IPS DF 4.7 (cell line): Measurements from ENCODE around the gene AFTPH.

Source experiments
- DNase-seq: peaks from one replicate; pipeline ENCODE4 v3.0.0-alpha.2; 2013; ENCODE audit warnings: low spot score; ENCODE audit errors: extremely low read depth

The AFTPH gene

DNA sequence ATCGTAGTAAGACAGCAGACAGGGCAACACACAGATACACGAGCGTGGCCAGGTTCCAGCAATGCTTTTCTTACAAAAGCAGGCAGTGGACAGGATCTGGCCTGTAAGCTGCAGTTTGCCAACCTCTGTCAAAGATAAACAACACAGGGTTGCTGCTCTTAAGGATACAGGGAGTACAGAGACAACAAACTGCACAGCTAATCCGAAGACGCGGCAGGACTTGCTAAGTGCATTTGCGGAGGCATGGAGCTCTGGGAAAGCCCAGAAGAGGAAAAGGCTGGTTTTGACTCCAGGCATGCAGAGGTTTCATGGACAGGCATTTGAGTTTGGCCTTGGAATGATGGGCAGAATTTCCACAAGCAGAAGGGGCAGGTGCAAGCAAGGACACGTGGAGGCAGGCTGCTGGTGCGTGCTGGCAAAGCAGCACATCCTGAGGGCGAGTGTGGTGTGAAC lies 105.2 kb downstream of the AFTPH start:
- DNase-seq = no peak

DNA sequence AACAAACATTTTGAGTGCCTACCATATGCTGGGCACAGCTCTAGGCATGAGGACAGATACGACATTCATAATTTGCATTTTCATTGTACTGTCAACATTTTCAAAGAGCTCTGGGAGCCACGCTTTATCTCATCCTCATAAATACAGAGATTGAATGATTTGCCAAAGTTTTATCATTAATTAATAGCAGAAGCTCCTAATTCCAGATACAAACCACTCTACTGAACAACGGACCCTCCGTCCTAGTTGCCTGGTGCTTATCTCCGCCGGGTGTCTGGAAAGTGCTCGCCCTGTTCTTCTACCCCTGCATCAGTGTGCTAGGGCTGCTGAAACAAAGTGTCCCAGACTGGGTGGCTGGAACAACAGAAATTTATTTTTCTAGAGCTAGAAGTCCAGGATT lies 105.7 kb downstream of the AFTPH start:
- DNase-seq = no peak

DNA sequence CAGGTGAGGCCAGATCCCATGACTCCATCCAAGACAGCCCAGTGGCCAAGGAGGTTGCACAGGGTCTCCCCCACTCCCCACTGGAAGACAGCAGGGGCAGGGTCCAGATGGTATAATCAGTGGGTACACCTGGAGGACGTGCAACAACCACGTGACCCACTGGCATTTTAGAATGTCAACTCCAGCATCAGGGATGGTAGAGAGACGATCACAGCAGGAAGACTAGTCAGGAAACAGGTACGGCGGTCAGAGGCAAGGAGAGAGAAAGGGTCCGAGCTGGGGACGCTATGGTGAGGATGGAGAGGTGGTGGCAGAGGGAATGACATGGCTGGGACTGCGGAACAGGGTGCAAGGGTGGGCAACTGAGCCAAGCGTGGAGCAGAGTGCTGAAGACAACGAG lies 106.6 kb downstream of the AFTPH start:
- no peak for DNase-seq

DNA sequence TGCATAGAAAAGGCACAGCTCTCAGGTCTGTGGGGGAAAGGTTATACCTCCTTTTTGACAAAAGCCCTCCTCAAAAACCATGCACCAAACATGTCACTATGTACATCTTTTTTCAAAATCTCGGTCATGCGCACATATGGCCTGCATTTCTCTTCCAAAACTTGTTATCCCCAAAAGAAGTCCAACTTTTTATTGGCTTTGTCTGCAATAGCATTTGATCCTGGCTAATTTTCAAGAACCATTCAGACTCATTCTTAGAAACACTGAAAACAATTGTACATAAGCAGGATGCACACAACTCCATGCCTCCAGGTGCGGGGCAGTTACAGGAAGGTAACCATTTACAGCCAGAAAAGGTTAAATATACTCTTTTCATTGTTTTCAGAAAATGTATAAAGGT lies 107.6 kb downstream of the AFTPH start:
- DNase-seq = no peak

DNA sequence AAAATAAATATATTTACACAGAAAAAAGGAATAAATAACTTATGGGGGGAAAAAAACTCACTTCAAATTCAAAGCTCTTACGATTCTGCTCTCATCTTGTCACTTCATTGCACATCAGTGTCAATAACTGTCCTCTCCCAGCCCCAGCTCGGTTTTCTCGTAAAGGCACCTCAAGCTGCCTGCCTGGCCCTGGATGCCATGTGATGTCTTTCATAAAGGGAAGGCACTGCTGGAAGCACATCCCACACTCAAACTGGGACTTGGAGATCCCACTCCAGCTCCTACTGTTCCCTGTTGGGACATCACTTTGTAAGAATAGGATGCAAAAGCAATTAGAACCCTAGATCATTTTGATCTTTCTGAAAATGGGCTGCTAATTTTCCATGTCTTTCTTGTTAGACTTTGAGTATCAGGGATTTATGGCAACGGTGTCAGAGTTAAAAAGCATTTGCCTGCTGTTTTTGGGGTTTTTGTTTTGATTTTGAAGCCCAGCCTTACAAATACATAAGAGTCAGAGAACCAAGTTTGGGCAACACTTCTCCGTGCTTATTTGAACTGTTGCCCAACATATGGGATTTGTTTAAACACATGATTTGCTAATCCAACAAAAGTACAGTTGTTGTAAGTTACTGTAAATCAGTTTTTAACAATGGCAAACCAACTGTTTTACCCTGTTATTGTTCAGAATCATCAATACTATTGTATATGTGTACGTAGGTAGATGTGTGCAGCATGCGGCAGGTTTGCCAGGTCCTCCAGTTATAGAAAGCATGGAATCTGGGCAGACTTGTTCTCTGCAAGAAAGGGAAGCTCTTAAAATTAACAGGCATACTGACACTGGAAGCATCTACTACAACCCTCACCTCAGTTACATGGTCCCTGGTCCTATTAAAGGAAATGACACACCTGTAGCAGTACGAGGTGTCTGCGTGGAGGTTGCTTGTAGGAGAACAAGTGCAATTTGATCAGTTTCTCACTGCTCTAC lies 109.0 kb downstream of the AFTPH start:
- no peak for DNase-seq

DNA sequence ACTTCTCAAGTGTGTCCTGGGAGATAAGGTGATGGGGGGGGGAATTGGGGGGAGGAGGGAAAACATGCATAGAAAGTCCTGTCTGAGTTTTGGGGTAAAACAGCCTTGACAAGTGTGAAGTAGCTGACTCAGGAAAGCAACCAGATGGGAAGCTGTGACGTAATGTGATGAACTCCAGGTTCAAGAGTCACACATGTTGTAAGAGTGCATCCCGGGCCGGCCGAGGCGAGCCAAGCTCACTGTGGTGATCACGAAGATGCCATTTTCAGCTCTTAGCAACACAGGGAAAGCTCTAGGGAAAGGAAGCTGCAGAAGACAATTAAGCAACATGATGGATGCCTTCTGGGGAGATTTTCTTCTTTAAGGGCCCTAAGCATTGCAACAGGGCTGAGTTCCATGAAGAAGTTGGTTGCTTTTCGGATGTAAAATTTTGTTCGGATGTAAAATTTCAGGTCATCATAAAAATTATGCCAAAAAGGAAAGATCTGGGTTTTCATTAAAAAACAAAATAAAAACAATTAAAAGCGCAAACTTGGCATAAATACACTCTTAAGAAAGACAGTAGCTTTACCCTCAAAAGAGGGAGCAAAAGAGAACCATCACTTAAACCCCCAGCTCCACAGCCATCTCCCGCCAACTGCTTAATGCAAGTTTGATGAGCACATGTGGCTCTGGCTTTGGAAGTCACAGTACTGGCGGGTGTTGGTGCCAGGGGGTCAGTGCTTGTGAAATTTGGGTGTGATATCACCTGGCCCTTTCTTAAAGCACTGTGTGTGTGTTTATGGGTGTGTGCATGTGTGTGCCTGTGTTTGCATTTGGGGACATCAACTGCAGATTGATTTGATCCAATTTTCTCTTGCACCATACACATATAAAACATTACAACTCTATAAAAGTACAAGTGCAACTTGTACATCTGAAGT lies 110.5 kb downstream of the AFTPH start:
- no peak for DNase-seq

DNA sequence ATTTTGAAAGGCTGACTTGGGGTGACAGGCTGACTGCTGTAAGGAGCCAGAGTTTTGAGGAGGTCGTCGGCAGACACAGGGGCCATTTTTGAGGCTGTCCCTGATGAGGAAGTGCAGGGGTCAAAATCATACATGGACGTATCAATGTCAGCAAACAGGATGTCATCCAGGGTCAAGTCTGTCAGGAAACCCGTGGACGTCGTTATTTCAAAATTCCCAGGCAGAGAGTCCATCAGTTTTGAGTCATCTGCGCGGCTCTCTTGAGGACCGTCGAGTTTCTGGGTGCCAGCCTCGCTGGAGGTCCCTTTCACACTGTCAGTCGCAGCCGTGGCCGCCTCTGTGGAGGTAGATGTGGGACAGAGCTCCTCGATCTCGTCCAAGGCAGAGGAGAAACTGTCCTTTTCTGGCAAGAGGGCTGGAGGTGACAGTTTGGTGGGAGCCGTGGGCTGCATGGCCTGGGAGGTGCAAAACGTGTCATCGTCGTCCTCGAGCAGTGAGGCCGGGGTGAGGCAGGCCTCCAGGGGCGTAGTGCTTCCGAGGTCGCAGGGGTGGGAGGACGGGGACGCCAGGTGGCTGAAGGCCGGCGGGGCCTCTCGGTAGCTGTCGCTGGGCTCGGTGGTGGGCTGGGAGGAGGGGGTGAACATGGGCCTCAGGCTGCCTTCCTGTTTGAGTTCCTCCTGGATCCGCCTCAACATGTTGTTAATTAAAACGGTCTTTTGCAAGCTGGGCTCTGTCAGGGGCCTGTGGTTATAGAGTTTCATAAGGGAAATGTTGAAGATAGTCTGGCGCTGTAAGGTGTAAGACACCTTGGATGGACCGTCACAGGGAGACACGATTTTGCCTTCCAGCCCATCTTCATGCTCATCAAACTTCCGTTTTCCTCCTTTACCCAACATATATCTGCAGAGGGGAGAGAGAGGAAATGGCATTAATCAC lies 112.1 kb downstream of the AFTPH start:
- DNase-seq = no peak

DNA sequence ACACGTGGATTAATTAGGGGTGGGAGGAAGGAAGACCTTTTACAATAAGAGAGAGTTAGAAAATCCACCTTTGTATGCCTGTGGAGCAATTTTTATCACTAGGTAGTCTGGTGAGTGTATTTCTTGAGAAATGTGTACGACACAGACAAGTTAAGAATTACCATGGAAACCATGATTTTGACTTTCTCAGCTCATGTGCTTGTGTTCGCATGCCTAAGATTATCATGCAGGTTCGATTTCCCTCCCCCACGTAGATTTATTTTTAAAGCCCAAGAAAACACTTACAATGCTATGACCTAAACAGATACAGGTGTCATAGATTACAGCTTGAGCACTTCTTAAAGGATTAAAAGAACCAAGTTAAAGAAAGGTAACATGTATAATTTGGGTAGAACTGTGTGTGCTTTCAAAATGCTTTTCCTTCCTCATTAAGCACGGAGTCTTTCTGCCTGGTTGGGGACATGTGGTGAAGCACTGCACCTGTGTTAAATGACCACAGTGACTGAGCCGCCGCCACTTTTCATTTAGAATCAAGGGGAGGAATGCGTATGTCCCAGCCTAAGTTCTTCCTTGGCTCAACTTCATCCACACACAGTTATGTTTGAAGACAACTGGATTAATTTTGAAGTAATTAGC lies 113.0 kb downstream of the AFTPH start:
- no peak for DNase-seq

DNA sequence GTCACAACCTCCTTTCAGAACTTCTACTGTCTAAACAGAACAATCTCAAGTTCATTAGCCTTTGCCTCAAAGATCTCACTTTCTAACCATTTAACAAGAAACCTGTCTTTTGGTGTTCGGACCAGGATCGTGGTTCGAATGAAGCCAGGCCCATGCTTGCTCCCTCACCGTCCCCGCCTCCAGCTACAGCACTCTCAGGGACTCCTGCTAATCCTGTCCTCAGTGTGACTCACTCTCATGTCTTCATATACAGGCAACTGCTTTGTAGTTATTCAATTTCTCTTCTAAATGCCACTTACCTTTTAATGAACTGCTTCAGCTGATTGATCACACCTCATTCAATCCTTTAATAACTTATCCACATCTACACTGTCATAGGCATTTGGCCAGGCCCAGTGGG lies 113.8 kb downstream of the AFTPH start:
- no peak for DNase-seq

DNA sequence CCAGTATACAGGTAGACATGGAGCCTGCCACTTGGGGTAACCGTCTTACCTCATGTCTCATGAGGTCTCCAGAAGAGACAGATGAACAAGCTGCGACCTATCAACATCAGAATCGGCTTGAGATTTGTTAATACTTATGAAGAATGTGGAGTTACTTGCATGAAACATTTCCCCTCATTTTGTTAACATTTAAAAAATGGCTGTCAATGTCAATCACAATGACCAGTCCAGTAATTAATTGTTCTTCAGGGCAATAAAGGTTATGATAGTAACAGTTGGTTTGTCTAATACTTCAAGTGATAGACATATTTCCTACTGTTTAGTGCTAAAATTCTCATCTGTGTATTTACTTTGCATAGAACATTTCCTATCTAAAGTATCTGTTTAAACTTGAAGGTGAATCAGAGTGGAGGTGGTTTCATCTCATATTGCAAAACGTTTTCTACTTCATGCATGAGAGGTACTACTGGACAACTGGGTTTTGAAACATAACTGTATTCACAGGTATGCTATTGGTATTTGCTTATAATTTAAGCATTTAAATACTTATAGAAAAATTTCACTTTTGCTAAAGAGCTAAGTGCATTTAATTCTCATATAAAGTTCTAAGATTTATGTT lies 114.5 kb downstream of the AFTPH start:
- DNase-seq = no peak

DNA sequence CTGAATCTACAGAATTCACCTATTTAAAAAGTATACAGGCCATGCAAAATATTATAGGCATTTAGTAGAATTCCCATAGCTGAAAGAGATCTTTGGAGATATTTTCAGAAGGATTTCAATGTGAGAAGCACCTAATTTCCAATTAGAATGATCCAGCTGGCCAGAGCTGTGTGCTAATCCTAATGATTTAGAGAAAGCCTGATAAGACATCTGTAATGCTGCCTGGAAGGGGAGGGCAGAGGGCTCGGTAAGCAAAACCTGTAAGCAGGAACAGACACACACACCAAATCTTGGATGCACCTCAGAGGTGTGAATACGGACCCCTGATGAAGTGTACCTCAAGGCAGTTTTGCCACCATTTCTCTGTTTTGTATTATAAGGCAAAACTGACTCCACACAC lies 115.6 kb downstream of the AFTPH start:
- DNase-seq = no peak

DNA sequence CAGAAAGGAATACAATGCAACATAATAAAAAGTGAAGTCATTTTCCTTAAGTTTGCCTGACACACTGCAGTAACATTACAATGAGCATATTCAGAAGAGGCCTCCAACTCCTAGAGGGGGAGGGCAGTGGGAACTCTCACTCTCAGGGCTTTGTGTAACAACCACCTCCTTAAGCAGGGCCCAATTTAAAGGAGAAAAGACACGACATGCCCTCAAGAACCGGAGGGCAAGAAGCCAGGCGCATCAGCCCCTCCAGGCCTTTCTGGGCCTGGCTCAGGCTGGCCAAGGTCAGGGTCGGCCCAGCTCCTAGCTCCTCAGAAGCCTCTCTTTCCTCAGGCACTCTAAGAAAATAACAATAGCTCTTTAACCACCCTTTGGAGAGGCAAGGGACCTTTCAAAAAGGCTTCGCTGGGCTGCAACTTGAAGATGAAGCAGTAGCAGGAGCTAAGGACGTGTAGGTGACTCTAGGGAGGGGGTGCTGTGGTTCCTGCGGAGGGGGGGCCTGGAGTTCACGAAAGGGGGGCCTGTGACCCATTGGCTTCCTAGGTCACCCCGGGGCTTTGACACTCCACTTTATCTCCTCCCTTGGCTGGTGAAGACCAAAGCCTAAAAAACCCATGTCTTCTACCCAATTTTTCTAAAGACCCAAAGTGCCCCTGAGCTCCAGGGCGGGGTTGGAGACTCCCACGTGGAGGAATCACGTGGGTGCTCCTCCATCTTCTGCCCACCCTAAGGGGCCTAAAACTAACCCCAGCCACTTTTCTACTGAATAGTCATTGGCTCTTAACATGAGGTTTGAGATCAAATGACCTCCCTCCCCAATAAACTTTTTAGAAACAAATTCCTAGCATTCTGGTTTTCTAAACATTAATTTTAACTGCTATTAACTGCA lies 116.3 kb downstream of the AFTPH start:
- no peak for DNase-seq

DNA sequence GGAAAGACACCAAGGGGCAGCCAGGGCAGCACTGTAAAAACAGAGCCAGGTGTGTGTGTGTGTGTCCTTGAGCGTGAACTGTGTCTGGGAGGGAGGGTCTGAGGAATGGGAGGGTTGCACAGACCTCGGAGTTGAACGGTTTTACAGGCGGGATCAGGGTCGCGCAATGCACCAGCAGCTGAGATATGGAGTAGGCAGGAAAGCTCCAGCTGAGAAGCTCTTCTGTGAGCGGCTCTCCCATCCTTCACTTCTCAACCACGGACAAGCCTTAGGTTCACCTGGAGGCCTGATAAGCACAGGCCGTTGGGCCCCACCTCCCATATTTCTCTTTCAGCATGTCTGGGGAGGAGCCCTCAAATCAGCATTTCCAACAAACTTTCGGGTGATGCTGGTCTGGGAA lies 117.5 kb downstream of the AFTPH start:
- DNase-seq = no peak
